Endothelial cell of umbilical vein (primary cell): ENCODE measurements around the gene RTP3. TPM values are rescaled to one million over a fixed set of nuclear protein-coding genes. Genes with fewer than 3 reads are reported as not detected.

Source experiments
- BruUV-seq: library from RNA; stranded (reverse); fragments of 400-500 nt; replicated peaks from 2 replicates; lab custom pipeline; 2021; lab: Mats Ljungman, UMichigan
- CTCF ChIA-PET: fragments of 300-600, 350-600 bp; sonication (Branson Sonifier 250); formaldehyde crosslinking; loops from one replicate; lab custom pipeline; 2021; ENCODE audit warnings: antibody characterized with exemption, inconsistent platforms; lab: Charles Lee
- POLR2A ChIA-PET: fragments of 300-600, 350-600 bp; sonication (Branson Sonifier 250); formaldehyde crosslinking; loops from one replicate; lab custom pipeline; 2021; ENCODE audit warnings: antibody characterized with exemption, inconsistent platforms; lab: Charles Lee
- DNase-seq: peaks from one replicate; pipeline ENCODE4 v3.0.0-alpha.2; 2011; ENCODE audit warnings: low read depth, low spot score
- FAIRE-seq: peaks from 2 replicates; lab custom pipeline; 2011; peaks lifted over from hg19 to GRCh38; lab: Jason Lieb, UNC
- H2AFZ ChIP-seq: 2 replicates; pipeline ENCODE4 v1.6.0; 2012; ENCODE audit warnings: low read depth, low read length, control low read depth, inconsistent platforms
- H3K27ac ChIP-seq: 2 replicates; pipeline ENCODE4 v1.5.1; 2011; ENCODE audit warnings: low read depth, mild to moderate bottlenecking, control low read depth, low read length, moderate library complexity; ENCODE audit not compliant: insufficient read depth
- H3K27me3 ChIP-seq, 2 experiments: 2 replicates each; pipeline versions ENCODE4 v1.6.0 to v1.6.1; 2011; ENCODE audit warnings: low read length in 2 of 2, mixed read lengths in 1 of 2; ENCODE audit not compliant: control insufficient read depth in 2 of 2, insufficient read depth in 2 of 2
- H3K36me3 ChIP-seq, 2 experiments: 2 replicates in 1 of 2; 3 replicates in 1 of 2; pipeline ENCODE4 v1.5.1; 2011; ENCODE audit warnings: low read length in 2 of 2, mild to moderate bottlenecking in 1 of 2, moderate library complexity in 1 of 2; ENCODE audit not compliant: control insufficient read depth in 2 of 2, insufficient read depth in 2 of 2; ENCODE audit errors: extremely low read depth in 1 of 2
- H3K4me1 ChIP-seq: 3 replicates; pipeline ENCODE4 v1.5.1; 2011; ENCODE audit warnings: mild to moderate bottlenecking, low read length; ENCODE audit not compliant: control insufficient read depth, insufficient read depth; ENCODE audit errors: extremely low read depth
- H3K4me2 ChIP-seq: 2 replicates; pipeline ENCODE4 v1.6.1; 2011; ENCODE audit warnings: low read length, control low read depth, mixed read lengths; ENCODE audit not compliant: insufficient read depth
- H3K4me3 ChIP-seq, 3 experiments: fragments of 200-600 bp in 1 of 3; sonication (generic), shearing (Covaris generic) in 1 of 3; replicated peaks in 1 of 3; 2 replicates each; pipeline ENCODE4 v1.5.1; 2011 to 2016; ENCODE audit warnings: control low read depth in 3 of 3, low read length in 3 of 3, mild to moderate bottlenecking in 2 of 3, inconsistent platforms in 1 of 3, low read depth in 1 of 3, moderate library complexity in 1 of 3; ENCODE audit not compliant: insufficient read depth in 1 of 3
- H3K79me2 ChIP-seq: 2 replicates; pipeline ENCODE4 v1.6.0; 2012; ENCODE audit warnings: low read length, inconsistent platforms; ENCODE audit not compliant: control insufficient read depth, insufficient read depth
- H3K9ac ChIP-seq: replicated peaks from 2 replicates; pipeline ENCODE3; 2011; ENCODE audit warnings: low read length, control low read depth; ENCODE audit not compliant: insufficient read depth; ENCODE audit errors: extremely low read depth
- H3K9me1 ChIP-seq: replicated peaks from 3 replicates; pipeline ENCODE4 v1.6.0; 2011; ENCODE audit warnings: mild to moderate bottlenecking, low read length; ENCODE audit not compliant: control insufficient read depth, insufficient read depth; ENCODE audit errors: extremely low read depth
- H3K9me3 ChIP-seq: replicated peaks from 2 replicates; pipeline ENCODE4 v1.5.1; 2012; ENCODE audit warnings: low read length, inconsistent platforms; ENCODE audit not compliant: control insufficient read depth, insufficient read depth
- H4K20me1 ChIP-seq: replicated peaks from 2 replicates; pipeline ENCODE3; 2011; ENCODE audit warnings: mild to moderate bottlenecking, low read length; ENCODE audit not compliant: control insufficient read depth, insufficient read depth; ENCODE audit errors: extremely low read depth
- EZH2 ChIP-seq: IDR thresholded peaks from 2 replicates; pipeline ENCODE4 v1.6.1; 2012; ENCODE audit warnings: borderline replicate concordance, low read depth, mild to moderate bottlenecking, moderate library complexity, low read length, inconsistent platforms; ENCODE audit not compliant: severe bottlenecking
- FOS ChIP-seq: IDR thresholded peaks from 2 replicates; pipeline ENCODE4 v1.6.1; 2011; ENCODE audit warnings: mild to moderate bottlenecking, low read length, moderate library complexity, borderline replicate concordance; ENCODE audit not compliant: insufficient read depth
- GATA2 ChIP-seq: IDR thresholded peaks from 2 replicates; pipeline ENCODE4 v1.7.0; 2011; ENCODE audit warnings: low read depth, mild to moderate bottlenecking, moderate library complexity, mixed read lengths, low read length; ENCODE audit not compliant: insufficient read length, insufficient read depth
- JUN ChIP-seq: IDR thresholded peaks from 2 replicates; pipeline ENCODE4 v1.6.1; 2011; ENCODE audit warnings: borderline replicate concordance, low read depth; ENCODE audit not compliant: insufficient read length, insufficient read depth
- MYC ChIP-seq: IDR thresholded peaks from one replicate; pipeline ENCODE4 v1.6.1; 2011; ENCODE audit warnings: mild to moderate bottlenecking, low read depth, low read length
- POLR2A ChIP-seq: IDR thresholded peaks from 2 replicates; pipeline ENCODE4 v1.6.1; 2012; ENCODE audit warnings: low read depth, mild to moderate bottlenecking, control low read depth, low read length
- POLR2AphosphoS5 ChIP-seq: IDR thresholded peaks from 2 replicates; pipeline ENCODE4 v1.6.1; 2012; ENCODE audit warnings: low read depth, mild to moderate bottlenecking, control low read depth, low read length, moderate library complexity; ENCODE audit not compliant: insufficient read depth
- dilution Hi-C: fragments of 300-500 bp; cut with MboI; formaldehyde crosslinking; loops from one replicate; pipeline ENCODE4 v1.15.0; 2019; ENCODE audit warnings: low sequenced_read_pairs; ENCODE audit not compliant: extremely low pct_ligation_motif_present
- intact Hi-C: fragments of 100-400 bp; cut with micrococcal nuclease; formaldehyde crosslinking; loops from one replicate; pipeline ENCODE4 v1.10.0; 2022
- polyA plus RNA-seq, 4 experiments: library from polyadenylated mRNA; depleted of rRNA in 3 of 4; stranded (reverse) in 3 of 4; unstranded in 1 of 4; fragments of >200 nt; gene quantifications; 2 replicates each; pipeline versions ENCODE4 v1.2.1 to v1.2.3, GENCODE V29; 2011 to 2012; ENCODE audit warnings: missing spikeins in 1 of 4
- total RNA-seq: library from RNA; stranded (reverse); gene quantifications from 2 replicates; pipeline ENCODE4 v1.2.3, GENCODE V29; 2021
- TF ChIP-seq, protein P1 (sequence below): IDR thresholded peaks from 2 replicates; pipeline ENCODE4 v1.6.1; 2011; ENCODE audit not compliant: insufficient read depth, insufficient read length
- TF ChIP-seq, protein P2 (sequence below), 2 donors: IDR thresholded peaks; 1 replicate in 1 of 2; 2 replicates in 1 of 2; pipeline ENCODE4 v1.5.1; 2011; ENCODE audit warnings: low read length in 2 of 2, mild to moderate bottlenecking in 2 of 2, moderate library complexity in 2 of 2, control low read depth in 1 of 2, inconsistent platforms in 1 of 2, low read depth in 1 of 2; ENCODE audit not compliant: insufficient read depth in 1 of 2; ENCODE audit errors: extremely low read depth in 1 of 2

Gene RTP3
- total and polyA plus RNA-seq, 2 donors (not counting 3 experiments of a cell fraction or from before 2014, with no cell fraction given), result 0.06 TPM; not detected in 1

DNA sequence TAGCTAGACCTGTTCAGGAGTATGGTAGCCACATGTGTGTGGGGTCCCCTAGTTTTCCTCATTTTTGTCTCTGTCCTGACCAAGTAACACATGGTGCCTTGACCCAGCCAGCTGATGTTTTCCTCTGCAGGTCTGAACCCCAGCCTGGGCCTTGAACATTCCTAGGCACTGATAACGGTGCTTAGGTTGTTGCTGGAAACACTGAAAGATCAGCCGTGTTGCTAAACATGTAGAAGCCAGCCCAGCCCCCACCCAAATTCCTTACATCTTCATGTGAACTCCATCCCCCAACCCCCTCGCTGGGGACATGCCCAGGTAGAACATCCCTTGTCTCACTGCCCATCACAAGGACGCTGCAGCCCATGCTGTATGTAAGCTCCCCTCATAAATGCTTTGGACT lies 18.7 kb downstream of the RTP3 start:
- dilution Hi-C loops, result no loop called here
- H3K79me2 ChIP-seq, result no peaks in the 10 kb centered on the region
- no peaks in the 10 kb centered on the region for H3K9me3 ChIP-seq
- no peak overlapping the region for H2AFZ ChIP-seq
- H3K9ac ChIP-seq, result peak overlapping the region; percentile 25
- ChIA-PET POLR2A (interaction anchor here (0.6 kb wide), 1 partner anchor 42 kb away, joined by 4 read pairs; no protein-coding TSS in a partner anchor), CTCF (interaction anchor here (0.8 to 8.1 kb wide), 4 partner anchors 18 to 42 kb away, joined by 3 to 52 read pairs (median 12); no protein-coding TSS in a partner anchor)
- no TSS peak for BruUV-seq
- FAIRE-seq (no peak), DNase-seq (no peak)
- intact Hi-C loops, result loop anchor here (2.0 kb wide), 1 partner anchor 22 kb away; no protein-coding TSS in a partner anchor
- peak overlapping the region; percentile 1 for H3K4me2 ChIP-seq
- peak overlapping the region; percentile 76 for H3K27ac ChIP-seq
- no peak for TF ChIP-seq POLR2A
- TF ChIP-seq EZH2, result no peak
- no peak for TF ChIP-seq FOS
- TF ChIP-seq, protein P1, sequence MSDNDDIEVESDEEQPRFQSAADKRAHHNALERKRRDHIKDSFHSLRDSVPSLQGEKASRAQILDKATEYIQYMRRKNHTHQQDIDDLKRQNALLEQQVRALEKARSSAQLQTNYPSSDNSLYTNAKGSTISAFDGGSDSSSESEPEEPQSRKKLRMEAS, result no peak
- TF ChIP-seq JUN, result no peak
- no peaks in the 10 kb centered on the region for H3K27me3 ChIP-seq
- H3K4me1 ChIP-seq, result peaks cover 33% of the 10 kb centered on the region
- H4K20me1 ChIP-seq, result no peaks in the 10 kb centered on the region
- no peaks in the 10 kb centered on the region for H3K36me3 ChIP-seq
- no peaks in the 10 kb centered on the region for H3K9me1 ChIP-seq
- H3K4me3 ChIP-seq, result no peak overlapping the region

DNA sequence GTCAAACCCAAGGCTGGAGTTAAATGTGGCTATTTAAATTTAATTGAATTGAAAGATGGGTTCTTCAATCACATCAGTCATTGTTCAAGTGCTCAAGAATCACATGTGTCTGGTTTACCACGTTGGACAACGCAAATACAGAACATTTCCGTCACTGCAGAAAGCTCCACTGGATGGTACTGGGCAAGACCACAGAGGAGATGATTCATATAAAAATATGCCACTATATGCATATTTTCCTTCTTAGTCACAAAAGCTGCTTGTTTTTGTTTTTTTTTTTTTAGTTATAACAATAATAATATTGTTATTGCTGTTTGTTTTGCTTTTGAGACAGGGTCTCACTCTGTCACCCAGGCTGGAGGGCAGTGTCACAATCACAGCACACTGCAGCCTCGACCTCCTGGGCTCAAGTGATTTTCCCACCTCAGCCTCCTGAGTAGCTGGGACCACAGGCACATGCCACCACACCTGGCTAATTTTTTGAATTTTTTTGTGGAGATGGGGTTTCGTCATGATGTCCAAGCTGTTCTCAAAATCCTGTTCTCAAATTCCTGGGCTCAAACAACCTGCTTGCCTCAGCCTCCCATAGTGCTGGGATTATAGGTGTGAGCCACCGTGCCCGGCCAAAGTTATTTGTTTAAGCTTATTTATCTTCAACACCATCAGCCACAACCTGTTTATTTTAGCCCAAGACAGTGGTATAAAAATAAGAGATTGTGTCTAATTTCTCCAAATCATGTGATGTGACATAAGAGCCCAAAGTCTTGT lies 19.4 kb downstream of the RTP3 start:
- POLR2A ChIA-PET, result interaction anchor here (0.6 kb wide), 1 partner anchor 41 kb away, joined by 4 read pairs; no protein-coding TSS in a partner anchor

More for the DNA sequence above, 19.4 kb downstream of the RTP3 start:
- H2AFZ ChIP-seq, result no peak overlapping the region
- TF ChIP-seq JUN (peak; percentile 80), MYC (no peak), FOS (peak; percentile 85), POLR2AphosphoS5 (peak; percentile 63), GATA2 (peak; percentile 20), POLR2A (no peak), EZH2 (no peak)
- TF ChIP-seq, protein P2, sequence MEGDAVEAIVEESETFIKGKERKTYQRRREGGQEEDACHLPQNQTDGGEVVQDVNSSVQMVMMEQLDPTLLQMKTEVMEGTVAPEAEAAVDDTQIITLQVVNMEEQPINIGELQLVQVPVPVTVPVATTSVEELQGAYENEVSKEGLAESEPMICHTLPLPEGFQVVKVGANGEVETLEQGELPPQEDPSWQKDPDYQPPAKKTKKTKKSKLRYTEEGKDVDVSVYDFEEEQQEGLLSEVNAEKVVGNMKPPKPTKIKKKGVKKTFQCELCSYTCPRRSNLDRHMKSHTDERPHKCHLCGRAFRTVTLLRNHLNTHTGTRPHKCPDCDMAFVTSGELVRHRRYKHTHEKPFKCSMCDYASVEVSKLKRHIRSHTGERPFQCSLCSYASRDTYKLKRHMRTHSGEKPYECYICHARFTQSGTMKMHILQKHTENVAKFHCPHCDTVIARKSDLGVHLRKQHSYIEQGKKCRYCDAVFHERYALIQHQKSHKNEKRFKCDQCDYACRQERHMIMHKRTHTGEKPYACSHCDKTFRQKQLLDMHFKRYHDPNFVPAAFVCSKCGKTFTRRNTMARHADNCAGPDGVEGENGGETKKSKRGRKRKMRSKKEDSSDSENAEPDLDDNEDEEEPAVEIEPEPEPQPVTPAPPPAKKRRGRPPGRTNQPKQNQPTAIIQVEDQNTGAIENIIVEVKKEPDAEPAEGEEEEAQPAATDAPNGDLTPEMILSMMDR (IDR thresholded peaks at IDR 0.05; ENCODE audit: extremely low read depth in 1 of 2, insufficient read depth in 1 of 2, low read depth in 1 of 2, low read length in 2 of 2), result no peak
- TF ChIP-seq, protein P1, result peak; percentile 58
- peak overlapping the region; percentile 84 for H3K27ac ChIP-seq
- dilution Hi-C loops, result no loop called here
- peak; percentile 61 for DNase-seq
- FAIRE-seq, result peak; percentile 60
- H3K4me3 ChIP-seq, result no peak overlapping the region
- H3K4me1 ChIP-seq, result peaks cover 37% of the 10 kb centered on the region
- no peaks in the 10 kb centered on the region for H3K9me3 ChIP-seq
- no peaks in the 10 kb centered on the region for H3K27me3 ChIP-seq
- H3K9ac ChIP-seq, result peak overlapping the region; percentile 15
- no peaks in the 10 kb centered on the region for H4K20me1 ChIP-seq
- CTCF ChIA-PET, result interaction anchor here (0.8 to 8.1 kb wide), 4 partner anchors 18 to 41 kb away, joined by 3 to 52 read pairs (median 12); no protein-coding TSS in a partner anchor
- H3K79me2 ChIP-seq, result no peaks in the 10 kb centered on the region
- no peaks in the 10 kb centered on the region for H3K36me3 ChIP-seq
- no peaks in the 10 kb centered on the region for H3K9me1 ChIP-seq
- peak overlapping the region; percentile 1 for H3K4me2 ChIP-seq
- intact Hi-C loops, result loop anchor here (1.0 to 2.0 kb wide), 2 partner anchors 22 to 41 kb away; no protein-coding TSS in a partner anchor
- no TSS peak for BruUV-seq
